WTC11 (cell line): ENCODE measurements around the gene HOXA5. TPM values are rescaled to one million over a fixed set of nuclear protein-coding genes. Genes with fewer than 3 reads are reported as not detected.

Experiments
- ATAC-seq: fragments of 200-7000 bp; cut with Tn5 transposase; 2 replicates; pipeline ENCODE4 v1.10.0; 2021; ENCODE audit warnings: mild to moderate bottlenecking, moderate library complexity
- CTCF ChIA-PET: fragments of 300-600 bp; sonication (Branson Sonifier 250); formaldehyde crosslinking; loops from one replicate; lab custom pipeline; 2021; ENCODE audit warnings: antibody characterized with exemption; lab: Charles Lee
- POLR2A ChIA-PET: fragments of 350-600 bp; sonication (Branson Sonifier 250); formaldehyde crosslinking; loops from one replicate; lab custom pipeline; 2021; ENCODE audit warnings: antibody characterized with exemption; lab: Charles Lee
- DNase-seq: peaks from one replicate; pipeline ENCODE4 v3.0.0; 2021; ENCODE audit warnings: low spot score
- H3K27ac Mint-ChIP-seq: 2 replicates; pipeline ENCODE4 v1.8.0; 2021; ENCODE audit warnings: mixed read lengths
- H3K27me3 Mint-ChIP-seq: 2 replicates; pipeline ENCODE4 v1.8.0; 2021; ENCODE audit warnings: low read depth, mild to moderate bottlenecking, moderate library complexity, mixed read lengths
- H3K36me3 Mint-ChIP-seq: 2 replicates; pipeline ENCODE4 v1.8.0; 2021; ENCODE audit warnings: mixed read lengths
- H3K4me1 Mint-ChIP-seq: 2 replicates; pipeline ENCODE4 v1.8.0; 2022; ENCODE audit warnings: mixed read lengths
- H3K4me3 Mint-ChIP-seq: 2 replicates; pipeline ENCODE4 v1.8.0; 2021; ENCODE audit warnings: mild to moderate bottlenecking, moderate library complexity, mixed read lengths
- H3K9me3 Mint-ChIP-seq: 2 replicates; pipeline ENCODE4 v1.8.0; 2021; ENCODE audit warnings: mixed read lengths
- CDX4 ChIP-seq: fragments of 250-450 bp; sonication (Bioruptor Pico); IDR thresholded peaks from 2 replicates; pipeline ENCODE4 v1.9.0; 2021; ENCODE audit warnings: moderate library complexity, mild to moderate bottlenecking, inconsistent platforms, borderline replicate concordance
- CREM ChIP-seq: sonication (generic); formaldehyde crosslinking; IDR thresholded peaks from 2 replicates; pipeline ENCODE4 v1.8.1; 2022; ENCODE audit warnings: mild to moderate bottlenecking, missing genetic modification reagents, moderate library complexity
- E2F1 ChIP-seq: sonication (generic); formaldehyde crosslinking; IDR thresholded peaks from 2 replicates; pipeline ENCODE4 v1.8.0; 2022; ENCODE audit warnings: mild to moderate bottlenecking, missing genetic modification reagents
- ERG ChIP-seq: fragments of 250-450 bp; sonication (Bioruptor Pico); IDR thresholded peaks from 2 replicates; pipeline ENCODE4 v1.8.0; 2021; ENCODE audit warnings: mild to moderate bottlenecking
- FOXP1 ChIP-seq: sonication (generic); formaldehyde crosslinking; IDR thresholded peaks from 2 replicates; pipeline ENCODE4 v1.8.0; 2022; ENCODE audit warnings: missing genetic modification reagents, mild to moderate bottlenecking, moderate library complexity, borderline replicate concordance
- NFYB ChIP-seq: sonication (generic); formaldehyde crosslinking; conservative IDR thresholded peaks from 2 replicates; pipeline ENCODE4 v1.8.0; 2022; ENCODE audit warnings: low read depth, missing genetic modification reagents
- OVOL2 ChIP-seq: fragments of 250-450 bp; sonication (Bioruptor Pico); IDR thresholded peaks from 2 replicates; pipeline ENCODE4 v1.9.0; 2021; ENCODE audit warnings: mild to moderate bottlenecking, borderline replicate concordance
- PRRX2 ChIP-seq: fragments of 250-450 bp; sonication (Bioruptor Pico); IDR thresholded peaks from 2 replicates; pipeline ENCODE4 v1.8.0; 2021; ENCODE audit warnings: mild to moderate bottlenecking
- USF1 ChIP-seq: sonication (generic); formaldehyde crosslinking; IDR thresholded peaks from 2 replicates; pipeline ENCODE4 v1.8.0; 2022; ENCODE audit warnings: mild to moderate bottlenecking, missing genetic modification reagents
- USF2 ChIP-seq: sonication (generic); formaldehyde crosslinking; IDR thresholded peaks from 2 replicates; pipeline ENCODE4 v1.8.1; 2023; ENCODE audit warnings: mild to moderate bottlenecking, missing genetic modification reagents, moderate library complexity
- total RNA-seq: library from RNA; stranded (reverse); gene quantifications from 3 replicates; pipeline ENCODE4 v1.2.3, GENCODE V29; 2021
- TF ChIP-seq, protein P1 (sequence below): sonication (generic); formaldehyde crosslinking; IDR thresholded peaks from 2 replicates; pipeline ENCODE4 v1.8.0; 2023; ENCODE audit warnings: missing genetic modification reagents, mild to moderate bottlenecking, borderline replicate concordance
- TF ChIP-seq, protein P2 (sequence below): sonication (generic); formaldehyde crosslinking; IDR thresholded peaks from 2 replicates; pipeline ENCODE4 v1.8.1; 2022; ENCODE audit warnings: low read depth, missing genetic modification reagents, borderline replicate concordance
- TF ChIP-seq, protein P3 (sequence below): sonication (generic); formaldehyde crosslinking; IDR thresholded peaks from 2 replicates; pipeline ENCODE4 v1.8.1; 2023; ENCODE audit warnings: mild to moderate bottlenecking, missing genetic modification reagents

Gene HOXA5
- total RNA-seq, 1 experiment from 2014 or later, result not detected

DNA sequence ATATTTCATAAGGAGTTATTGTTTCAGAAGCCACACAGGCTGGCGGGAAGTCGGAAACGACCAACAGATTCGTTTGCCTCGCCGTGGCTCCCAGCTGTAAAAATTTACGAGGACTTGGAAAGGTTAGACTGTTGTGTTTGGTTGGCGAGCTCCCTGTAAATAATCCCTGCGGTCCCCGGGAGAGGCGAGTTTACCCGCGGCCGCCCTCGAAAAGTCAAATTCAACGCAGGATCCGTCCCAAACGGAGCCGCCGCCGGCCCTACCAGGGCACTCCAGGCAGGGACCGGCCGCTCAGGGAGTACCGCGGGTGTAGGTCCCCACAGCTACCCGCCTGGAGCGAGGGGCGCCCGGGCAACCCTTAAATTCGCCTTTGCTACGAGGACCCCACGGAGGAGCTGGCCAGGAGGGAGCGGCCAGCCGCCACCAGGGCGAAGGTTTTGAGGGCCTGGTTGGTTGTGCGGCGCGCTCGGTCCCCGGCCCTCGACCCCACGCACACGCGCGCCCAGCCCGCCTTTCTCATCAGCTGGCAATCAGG lies 22.6 kb upstream of the HOXA5 start (continued):
- no peak for TF ChIP-seq ERG (CRISPR knock-in tag)
- TF ChIP-seq, protein P1, sequence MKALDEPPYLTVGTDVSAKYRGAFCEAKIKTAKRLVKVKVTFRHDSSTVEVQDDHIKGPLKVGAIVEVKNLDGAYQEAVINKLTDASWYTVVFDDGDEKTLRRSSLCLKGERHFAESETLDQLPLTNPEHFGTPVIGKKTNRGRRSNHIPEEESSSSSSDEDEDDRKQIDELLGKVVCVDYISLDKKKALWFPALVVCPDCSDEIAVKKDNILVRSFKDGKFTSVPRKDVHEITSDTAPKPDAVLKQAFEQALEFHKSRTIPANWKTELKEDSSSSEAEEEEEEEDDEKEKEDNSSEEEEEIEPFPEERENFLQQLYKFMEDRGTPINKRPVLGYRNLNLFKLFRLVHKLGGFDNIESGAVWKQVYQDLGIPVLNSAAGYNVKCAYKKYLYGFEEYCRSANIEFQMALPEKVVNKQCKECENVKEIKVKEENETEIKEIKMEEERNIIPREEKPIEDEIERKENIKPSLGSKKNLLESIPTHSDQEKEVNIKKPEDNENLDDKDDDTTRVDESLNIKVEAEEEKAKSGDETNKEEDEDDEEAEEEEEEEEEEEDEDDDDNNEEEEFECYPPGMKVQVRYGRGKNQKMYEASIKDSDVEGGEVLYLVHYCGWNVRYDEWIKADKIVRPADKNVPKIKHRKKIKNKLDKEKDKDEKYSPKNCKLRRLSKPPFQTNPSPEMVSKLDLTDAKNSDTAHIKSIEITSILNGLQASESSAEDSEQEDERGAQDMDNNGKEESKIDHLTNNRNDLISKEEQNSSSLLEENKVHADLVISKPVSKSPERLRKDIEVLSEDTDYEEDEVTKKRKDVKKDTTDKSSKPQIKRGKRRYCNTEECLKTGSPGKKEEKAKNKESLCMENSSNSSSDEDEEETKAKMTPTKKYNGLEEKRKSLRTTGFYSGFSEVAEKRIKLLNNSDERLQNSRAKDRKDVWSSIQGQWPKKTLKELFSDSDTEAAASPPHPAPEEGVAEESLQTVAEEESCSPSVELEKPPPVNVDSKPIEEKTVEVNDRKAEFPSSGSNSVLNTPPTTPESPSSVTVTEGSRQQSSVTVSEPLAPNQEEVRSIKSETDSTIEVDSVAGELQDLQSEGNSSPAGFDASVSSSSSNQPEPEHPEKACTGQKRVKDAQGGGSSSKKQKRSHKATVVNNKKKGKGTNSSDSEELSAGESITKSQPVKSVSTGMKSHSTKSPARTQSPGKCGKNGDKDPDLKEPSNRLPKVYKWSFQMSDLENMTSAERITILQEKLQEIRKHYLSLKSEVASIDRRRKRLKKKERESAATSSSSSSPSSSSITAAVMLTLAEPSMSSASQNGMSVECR (CRISPR knock-in tag), result no peak
- TF ChIP-seq CREM (CRISPR knock-in tag), result no peak
- TF ChIP-seq, protein P2, sequence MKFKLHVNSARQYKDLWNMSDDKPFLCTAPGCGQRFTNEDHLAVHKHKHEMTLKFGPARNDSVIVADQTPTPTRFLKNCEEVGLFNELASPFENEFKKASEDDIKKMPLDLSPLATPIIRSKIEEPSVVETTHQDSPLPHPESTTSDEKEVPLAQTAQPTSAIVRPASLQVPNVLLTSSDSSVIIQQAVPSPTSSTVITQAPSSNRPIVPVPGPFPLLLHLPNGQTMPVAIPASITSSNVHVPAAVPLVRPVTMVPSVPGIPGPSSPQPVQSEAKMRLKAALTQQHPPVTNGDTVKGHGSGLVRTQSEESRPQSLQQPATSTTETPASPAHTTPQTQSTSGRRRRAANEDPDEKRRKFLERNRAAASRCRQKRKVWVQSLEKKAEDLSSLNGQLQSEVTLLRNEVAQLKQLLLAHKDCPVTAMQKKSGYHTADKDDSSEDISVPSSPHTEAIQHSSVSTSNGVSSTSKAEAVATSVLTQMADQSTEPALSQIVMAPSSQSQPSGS (CRISPR knock-in tag), result no peak
- TF ChIP-seq, protein P3, sequence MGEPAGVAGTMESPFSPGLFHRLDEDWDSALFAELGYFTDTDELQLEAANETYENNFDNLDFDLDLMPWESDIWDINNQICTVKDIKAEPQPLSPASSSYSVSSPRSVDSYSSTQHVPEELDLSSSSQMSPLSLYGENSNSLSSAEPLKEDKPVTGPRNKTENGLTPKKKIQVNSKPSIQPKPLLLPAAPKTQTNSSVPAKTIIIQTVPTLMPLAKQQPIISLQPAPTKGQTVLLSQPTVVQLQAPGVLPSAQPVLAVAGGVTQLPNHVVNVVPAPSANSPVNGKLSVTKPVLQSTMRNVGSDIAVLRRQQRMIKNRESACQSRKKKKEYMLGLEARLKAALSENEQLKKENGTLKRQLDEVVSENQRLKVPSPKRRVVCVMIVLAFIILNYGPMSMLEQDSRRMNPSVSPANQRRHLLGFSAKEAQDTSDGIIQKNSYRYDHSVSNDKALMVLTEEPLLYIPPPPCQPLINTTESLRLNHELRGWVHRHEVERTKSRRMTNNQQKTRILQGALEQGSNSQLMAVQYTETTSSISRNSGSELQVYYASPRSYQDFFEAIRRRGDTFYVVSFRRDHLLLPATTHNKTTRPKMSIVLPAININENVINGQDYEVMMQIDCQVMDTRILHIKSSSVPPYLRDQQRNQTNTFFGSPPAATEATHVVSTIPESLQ (CRISPR knock-in tag), result no peak
- TF ChIP-seq FOXP1 (CRISPR knock-in tag), result no peak
- TF ChIP-seq CDX4 (CRISPR knock-in tag), result no peak
- no peak for TF ChIP-seq E2F1 (CRISPR knock-in tag)

GRCh38 chr7:27165089-27165995 lies 21.9 kb upstream of the HOXA5 start, which contains the start of gene HOXA9:
TSS of gene HOXA9 (minus strand) at chr7:27165537. CDS start at chr7:27165457, 80 bp downstream.
- TF ChIP-seq USF1 (CRISPR knock-in tag) (peak; percentile 88), USF2 (CRISPR knock-in tag) (peak; percentile 84), PRRX2 (no peak), OVOL2 (CRISPR knock-in tag) (no peak), NFYB (peak; percentile 18; the same call in 1 of the 2 replicates)
- TF ChIP-seq, all 79 proteins: peak for 3
- H3K27ac Mint-ChIP-seq, result no peak within 1 kb of the TSS
- ChIA-PET POLR2A (no interaction called here), CTCF (interaction anchor here (0.9 to 2.3 kb wide), 5 partner anchors 9 to 22 kb away, joined by 3 to 19 read pairs (median 6); partner anchors contain the start of genes HOXA5 and HOXA7)
- H3K27me3 Mint-ChIP-seq, result peaks cover 100% of the 10 kb centered on the region
- peaks cover 16% of the 10 kb centered on the region for H3K4me1 Mint-ChIP-seq
- no peaks in the 10 kb centered on the region for H3K9me3 Mint-ChIP-seq
- ATAC-seq (no peak), DNase-seq (peak; percentile 17)
- H3K36me3 Mint-ChIP-seq, result 0 out of 2 replicates have a peak, but pooled peaks cover 2% of the 10 kb centered on the region
- peak within 1 kb of the TSS; percentile 46 for H3K4me3 Mint-ChIP-seq
